GM23338 (cell line): ENCODE results near the gene ATXN3.

ENCODE experiments used
- CREB1 ChIP-seq: fragments of 250-450 bp; sonication (Bioruptor Pico); IDR thresholded peaks from 2 replicates; pipeline ENCODE4 v1.5.0; 2020; ENCODE audit warnings: low read depth, mild to moderate bottlenecking, moderate library complexity
- CTCF ChIP-seq, 2 experiments: fragments of 200-600 bp in 1 of 2; sonication (generic) in 1 of 2; conservative IDR thresholded peaks; 2 replicates each; pipeline versions ENCODE4 v1.5.1 to v1.6.1; 2016 to 2017; ENCODE audit warnings: antibody characterized with exemption in 2 of 2, low read depth in 2 of 2, mild to moderate bottlenecking in 2 of 2, moderate library complexity in 1 of 2
- EZH2 ChIP-seq: fragments of 200-600 bp; sonication (generic); IDR thresholded peaks from one replicate; pipeline ENCODE4 v1.8.0; 2017; ENCODE audit warnings: antibody characterized with exemption, mild to moderate bottlenecking, low read depth; ENCODE audit not compliant: unreplicated experiment
- EZH2phosphoT487 ChIP-seq: fragments of 200-600 bp; sonication (generic); IDR thresholded peaks from one replicate; pipeline ENCODE4 v1.8.1; 2018; ENCODE audit warnings: antibody characterized with exemption; ENCODE audit not compliant: unreplicated experiment
- JUNB ChIP-seq: IDR thresholded peaks from one replicate; pipeline ENCODE4 v1.6.1; 2016; ENCODE audit warnings: antibody characterized with exemption; ENCODE audit not compliant: unreplicated experiment
- NANOG ChIP-seq: IDR thresholded peaks from 2 replicates; pipeline ENCODE4 v1.6.1; 2016; ENCODE audit warnings: antibody characterized with exemption, borderline replicate concordance
- POLR2AphosphoS5 ChIP-seq: IDR thresholded peaks from 2 replicates; pipeline ENCODE4 v1.6.1; 2016; ENCODE audit warnings: antibody characterized with exemption, low read depth
- REST ChIP-seq: IDR thresholded peaks from one replicate; pipeline ENCODE4 v1.6.1; 2018; ENCODE audit warnings: antibody characterized with exemption; ENCODE audit not compliant: unreplicated experiment
- STAT1 ChIP-seq: IDR thresholded peaks from one replicate; pipeline ENCODE4 v1.6.1; 2016; ENCODE audit warnings: antibody characterized with exemption; ENCODE audit not compliant: unreplicated experiment
- ZNF114 ChIP-seq: fragments of 250-450 bp; sonication (Bioruptor Pico); IDR thresholded peaks from 2 replicates; pipeline ENCODE4 v1.5.0; 2020; ENCODE audit warnings: mild to moderate bottlenecking, moderate library complexity
- ZNF331 ChIP-seq: fragments of 250-450 bp; sonication (Bioruptor Pico); IDR thresholded peaks from 2 replicates; pipeline ENCODE4 v1.5.0; 2020; ENCODE audit warnings: low read depth, mild to moderate bottlenecking, moderate library complexity
- ZNF462 ChIP-seq: fragments of 250-450 bp; sonication (Bioruptor Pico); IDR thresholded peaks from 2 replicates; pipeline ENCODE4 v1.5.0; 2020; ENCODE audit warnings: mild to moderate bottlenecking, moderate library complexity

GRCh38 chr14:92014040-92014439 is 92.3 kb downstream of the ATXN3 start:
- TF ChIP-seq EZH2phosphoT487 (no peak), CTCF (conservative IDR thresholded peaks at IDR 0.05; ENCODE audit: low read depth in 2 of 2) (no peak), ZNF114 (CRISPR knock-in tag) (no peak), POLR2AphosphoS5 (no peak), CREB1 (no peak), REST (no peak), ZNF331 (CRISPR knock-in tag) (no peak), EZH2 (no peak), STAT1 (no peak), NANOG (no peak), JUNB (no peak), ZNF462 (CRISPR knock-in tag) (no peak)
